Heart right ventricle (tissue), 16 donors: ENCODE results near the gene PRPF19. TPM values are rescaled to one million over a fixed set of nuclear protein-coding genes. Genes with fewer than 3 reads are reported as not detected.

ENCODE experiments used
- ATAC-seq, 8 donors: fragments of 200-7000 bp; cut with Tn5 transposase; one replicate each; pipeline ENCODE4 v1.9.1; 2020; ENCODE audit warnings: mild to moderate bottlenecking in 8 of 8, moderate library complexity in 8 of 8, moderate number of reproducible peaks in 1 of 8
- DNase-seq, 2 donors: peaks; one replicate each; pipeline ENCODE4 v3.0.0-alpha.2; 2020
- H3K27ac ChIP-seq, 10 donors: fragments of 200-600 bp; sonication (generic) in 2 of 10; one replicate each; pipeline versions ENCODE4 v1.5.0 to v1.8.0; 2020 to 2022; ENCODE audit warnings: mild to moderate bottlenecking in 3 of 10
- H3K27me3 ChIP-seq, 7 donors: fragments of 200-600 bp; one replicate each; pipeline ENCODE4 v1.8.0; 2021 to 2022; ENCODE audit warnings: mild to moderate bottlenecking in 2 of 7
- H3K36me3 ChIP-seq, 9 donors: fragments of 200-600 bp; sonication (generic) in 1 of 9; one replicate each; pipeline versions ENCODE4 v1.5.0 to v1.8.0; 2020 to 2022; ENCODE audit warnings: mild to moderate bottlenecking in 2 of 9
- H3K4me1 ChIP-seq, 9 donors: fragments of 200-600 bp; sonication (generic) in 1 of 9; one replicate each; pipeline versions ENCODE4 v1.5.0 to v1.8.0; 2020 to 2022; ENCODE audit warnings: mild to moderate bottlenecking in 4 of 9
- H3K4me3 ChIP-seq, 10 donors: fragments of 200-600 bp; sonication (generic) in 2 of 10; one replicate each; pipeline versions ENCODE4 v1.5.0 to v1.8.0; 2020 to 2022; ENCODE audit warnings: mild to moderate bottlenecking in 7 of 10, moderate library complexity in 2 of 10
- H3K9me3 ChIP-seq, 11 donors: fragments of 200-600 bp in 10 of 11; sonication (generic) in 2 of 11; one replicate each; pipeline versions ENCODE4 v1.5.0 to v1.8.0; 2013 to 2022; ENCODE audit warnings: mild to moderate bottlenecking in 2 of 11, control low read depth in 1 of 11, moderate library complexity in 1 of 11
- WGBS, 2 donors: extraction: QIAGEN DNeasy Blood & Tissue Kit; methylation state at CpG; one replicate each; pipeline ENCODE4 v1.1.7; 2013; ENCODE audit warnings: inconsistent platforms in 1 of 2; 5-methylcytosine and 5-hydroxymethylcytosine counted together
- intact Hi-C, 10 donors: fragments of 100-400 bp; cut with DNase I; formaldehyde crosslinking; loops; one replicate each; pipeline versions ENCODE4 v1.11.1 to v1.14.2; 2022
- polyA plus RNA-seq, 2 donors: library from polyadenylated mRNA; stranded (reverse); fragments of 200-250 nt; gene quantifications; one replicate each; pipeline ENCODE4 v1.2.3, GENCODE V29; 2013
- total RNA-seq, 10 donors: library from RNA; stranded (reverse); fragmentation: NEBNext Ultra II Directional in 3 of 10; extraction: Animal tissue kit (Norgen Biotek cat#: 25700) in 3 of 10; gene quantifications; one replicate each; pipeline versions ENCODE4 v1.2.1 to v1.2.4, GENCODE V29; 2021 to 2023
- TF ChIP-seq, protein P1 (sequence below), 9 donors: fragments of 200-600 bp; sonication (generic) in 2 of 9; IDR thresholded peaks; one replicate each; pipeline versions ENCODE4 v1.5.0 to v1.8.0; 2021 to 2022; ENCODE audit warnings: antibody characterized with exemption in 9 of 9, mild to moderate bottlenecking in 5 of 9, moderate library complexity in 1 of 9
- donor health status: Arrhythmogenic right ventricular cardiomyopathy.
- donor health status: ischemic (EF 13 %, LVEDD 7.1; RV severe dilation, severe dysfunction).
- donor health status: healthy with polysubstance abuse.
- donor health status: DM: no; HTN: yes; CAD: no.
- donor health status: DM: no; HTN: no; CAD: no.
- donor health status: ischemic (EF 25% LVEDD 6.9; RV normal size, moderate dysfunction).
- donor health status: ischemic (EF 25% LVEDD 5.7; RV mildly dilated, moderate dysfunction).
- donor health status: healthy.
- donor health status: DM: yes; HTN: yes; CAD: no.
- donor health status: Ischemic cardiomyopathy.
- donor health status: ischemic (EF 35%, LVEDD 5.7; RV mildly dilated, moderate dysfunction).
- donor health status: nonischemic (EF 11% LVEDD 7.7; RV severe dilation, severe dysfunction).
- donor health status: DM: yes; HTN: yes; CAD: no.
- donor health status: PGD.
- donor health status: ischemic (EF 29% LVEDD 5.4; RV normal size, mild dysfunction).
- donor health status: nonischemic (EF 23%, LVEDD 6.1; RV moderate dilation, normal function).

Gene PRPF19
- total and polyA plus RNA-seq, 12 donors = 32.0 to 53.0 (median 40.1) TPM

DNA sequence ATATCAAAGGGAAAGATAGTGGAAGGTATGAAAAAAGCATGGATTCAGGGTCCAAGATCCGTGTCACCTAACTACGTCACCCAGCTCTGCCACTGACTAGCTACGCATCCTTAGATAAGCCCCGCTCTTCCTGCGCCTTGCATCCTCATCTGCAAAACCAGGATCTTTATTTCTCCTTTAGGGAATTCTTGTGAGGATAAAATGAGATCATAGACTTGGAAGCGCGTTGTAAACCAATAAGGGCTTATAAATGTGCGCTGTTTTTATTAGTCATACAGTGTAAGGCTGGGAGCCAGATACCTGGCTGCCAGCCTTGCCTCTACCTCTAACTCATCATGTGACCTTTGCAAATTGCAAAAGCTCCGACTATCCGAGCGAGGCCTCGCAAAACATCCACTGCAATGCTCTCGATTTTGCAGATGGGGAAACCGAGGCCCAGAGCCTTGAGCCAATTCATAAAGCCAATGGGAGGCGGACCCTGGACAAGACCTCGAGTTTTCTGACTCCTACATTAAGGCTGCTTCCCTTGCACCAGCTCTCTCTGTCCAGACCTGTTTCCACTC is 753 bp downstream of the PRPF19 start:
- DNase-seq (no peak), ATAC-seq (no peak)
- peaks cover 0 to 36% (median 19%) of the 10 kb centered on the region in 9 donors for H3K36me3 ChIP-seq
- 6% methylated on average over 16 of the region's 16 CpGs for WGBS, 2 donors
- peak overlapping the region; percentile 64 to 98 (median 85) for H3K4me3 ChIP-seq
- TF ChIP-seq, protein P1, sequence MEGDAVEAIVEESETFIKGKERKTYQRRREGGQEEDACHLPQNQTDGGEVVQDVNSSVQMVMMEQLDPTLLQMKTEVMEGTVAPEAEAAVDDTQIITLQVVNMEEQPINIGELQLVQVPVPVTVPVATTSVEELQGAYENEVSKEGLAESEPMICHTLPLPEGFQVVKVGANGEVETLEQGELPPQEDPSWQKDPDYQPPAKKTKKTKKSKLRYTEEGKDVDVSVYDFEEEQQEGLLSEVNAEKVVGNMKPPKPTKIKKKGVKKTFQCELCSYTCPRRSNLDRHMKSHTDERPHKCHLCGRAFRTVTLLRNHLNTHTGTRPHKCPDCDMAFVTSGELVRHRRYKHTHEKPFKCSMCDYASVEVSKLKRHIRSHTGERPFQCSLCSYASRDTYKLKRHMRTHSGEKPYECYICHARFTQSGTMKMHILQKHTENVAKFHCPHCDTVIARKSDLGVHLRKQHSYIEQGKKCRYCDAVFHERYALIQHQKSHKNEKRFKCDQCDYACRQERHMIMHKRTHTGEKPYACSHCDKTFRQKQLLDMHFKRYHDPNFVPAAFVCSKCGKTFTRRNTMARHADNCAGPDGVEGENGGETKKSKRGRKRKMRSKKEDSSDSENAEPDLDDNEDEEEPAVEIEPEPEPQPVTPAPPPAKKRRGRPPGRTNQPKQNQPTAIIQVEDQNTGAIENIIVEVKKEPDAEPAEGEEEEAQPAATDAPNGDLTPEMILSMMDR (IDR thresholded peaks at IDR 0.05) = no peak
- H3K27ac ChIP-seq = peak overlapping the region in 9 of 10 donors; percentile 89 to 95 (median 92)
- H3K9me3 ChIP-seq = no peaks in the 10 kb centered on the region
- no peaks in the 10 kb centered on the region for H3K27me3 ChIP-seq
- H3K4me1 ChIP-seq = peaks cover 6 to 40% (median 30%) of the 10 kb centered on the region in 9 donors
- intact Hi-C loops = loop anchor here in 1 of 10 donors (5.0 kb wide), 1 partner anchor 47 kb away; the partner anchor contains the start of gene SLC15A3

DNA sequence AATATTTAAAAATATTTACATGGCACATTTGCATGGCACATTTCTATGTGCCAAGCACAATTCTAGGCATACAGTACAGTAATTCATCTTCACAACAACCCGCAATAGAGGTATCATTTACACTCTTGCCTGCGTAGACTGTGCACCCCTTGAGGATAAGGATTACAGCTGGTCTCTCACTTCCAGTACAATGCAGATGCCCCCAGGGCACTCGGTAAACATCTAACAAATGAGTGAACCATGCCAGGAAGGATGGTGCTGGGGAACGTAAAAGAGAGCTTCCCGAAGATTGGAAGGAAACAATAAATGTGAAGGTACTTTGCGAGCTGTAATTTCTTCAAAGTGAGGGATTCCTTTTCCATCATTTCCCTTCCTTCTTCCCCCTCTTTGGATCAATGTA is 1.3 kb downstream of the PRPF19 start:
- peaks cover 0 to 42% (median 20%) of the 10 kb centered on the region in 9 donors for H3K36me3 ChIP-seq
- 54 to 56% methylated on average over 6 of the region's 6 CpGs for WGBS, 2 donors
- DNase-seq (no peak), ATAC-seq (no peak)
- H3K27ac ChIP-seq = peak overlapping the region in 3 of 10 donors; percentile 92 to 95 (median 95)
- TF ChIP-seq, protein P1 (IDR thresholded peaks at IDR 0.05) = no peak
- intact Hi-C loops = loop anchor here in 1 of 10 donors (5.0 kb wide), 1 partner anchor 47 kb away; the partner anchor contains the start of gene SLC15A3
- H3K9me3 ChIP-seq = no peaks in the 10 kb centered on the region
- no peaks in the 10 kb centered on the region for H3K27me3 ChIP-seq
- peak overlapping the region in 9 of 10 donors; percentile 64 to 98 (median 86) for H3K4me3 ChIP-seq
- peaks cover 6 to 36% (median 28%) of the 10 kb centered on the region in 9 donors for H3K4me1 ChIP-seq

DNA sequence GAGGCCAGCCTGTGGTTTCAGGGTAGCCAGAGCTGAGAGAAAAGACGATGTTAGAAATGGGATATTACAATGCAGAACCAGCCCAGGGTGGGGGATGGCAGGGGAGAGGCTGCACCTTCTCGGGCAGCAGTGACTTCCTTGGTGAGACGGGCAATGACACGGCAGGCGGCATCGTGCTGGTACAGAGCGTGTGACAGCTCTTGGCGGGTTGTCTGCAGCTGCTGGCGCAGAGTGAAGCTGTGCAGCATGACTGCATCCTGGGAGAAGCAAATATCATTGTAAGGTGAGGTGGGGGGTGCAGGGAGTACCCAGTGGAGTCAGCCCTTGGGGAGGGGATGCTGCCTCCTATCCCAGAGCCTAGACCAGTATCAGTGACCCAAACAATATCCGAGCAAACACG is 3.8 kb downstream of the PRPF19 start:
- Histone ChIP-seq H3K36me3 (peaks cover 4 to 66% (median 35%) of the 10 kb centered on the region in 9 donors), H3K9me3 (no peaks in the 10 kb centered on the region), H3K4me3 (no peak overlapping the region), H3K4me1 (peaks cover 6 to 39% (median 28%) of the 10 kb centered on the region in 9 donors), H3K27ac (no peak overlapping the region), H3K27me3 (no peaks in the 10 kb centered on the region)
- intact Hi-C loops = loop anchor here in 3 of 10 donors (5.0 kb wide), 2 partner anchors 70 to 125 kb away; no protein-coding TSS in a partner anchor
- no peak for DNase-seq
- WGBS, 2 donors = 87 to 89% methylated on average over 11 of the region's 11 CpGs
- TF ChIP-seq, protein P1 (IDR thresholded peaks at IDR 0.05) = no peak
- no peak for ATAC-seq

DNA sequence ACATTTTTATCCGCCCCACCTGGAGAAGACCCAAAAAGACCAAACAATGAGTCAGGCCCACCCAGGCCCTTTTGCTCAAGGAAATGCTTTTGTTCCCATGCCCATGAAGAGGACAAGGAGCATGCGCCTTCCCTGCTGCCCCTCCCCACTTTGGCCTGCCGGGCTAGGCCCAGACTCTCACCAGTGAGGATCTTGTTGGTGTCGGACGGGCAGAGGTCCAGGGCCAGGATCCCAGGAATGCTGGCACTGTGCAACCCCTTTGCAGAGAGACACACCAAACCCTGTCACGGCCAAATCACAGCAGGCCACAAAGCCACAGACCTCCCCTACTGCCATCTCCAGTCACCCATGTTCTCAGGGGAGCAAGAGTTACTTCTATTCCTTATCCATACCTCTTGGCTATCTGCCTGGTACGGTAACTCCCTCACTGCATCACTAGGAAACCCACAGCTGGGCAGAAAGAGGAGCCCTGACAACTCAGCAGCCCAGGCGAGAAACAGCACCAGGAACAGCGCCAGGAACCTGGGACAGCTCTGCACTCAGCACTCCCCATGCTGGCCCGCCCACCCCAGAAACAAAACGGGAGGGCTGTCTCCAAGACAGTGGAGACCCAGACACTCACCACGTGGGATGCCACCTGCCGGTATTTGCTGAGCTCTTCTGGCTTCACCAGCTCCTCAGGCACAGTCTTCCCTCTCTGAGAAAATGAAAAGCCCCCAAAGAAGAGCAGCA is 5.5 kb downstream of the PRPF19 start:
- ATAC-seq = peak in 3 of 8 donors; percentile 17 to 49 (median 24)
- Histone ChIP-seq H3K9me3 (no peaks in the 10 kb centered on the region), H3K4me3 (no peak overlapping the region), H3K4me1 (peaks cover 6 to 33% (median 22%) of the 10 kb centered on the region in 9 donors), H3K27ac (no peak overlapping the region), H3K36me3 (peaks cover 12 to 84% (median 53%) of the 10 kb centered on the region in 9 donors), H3K27me3 (no peaks in the 10 kb centered on the region)
- TF ChIP-seq, protein P1 (IDR thresholded peaks at IDR 0.05) = no peak
- intact Hi-C loops = loop anchor here in 3 of 10 donors (5.0 kb wide), 2 partner anchors 69 to 124 kb away; no protein-coding TSS in a partner anchor
- 67 to 74% methylated on average over 13 of the region's 13 CpGs for WGBS, 2 donors
- no peak for DNase-seq
